Hematopoietic multipotent progenitor cell treated with erythropoietin and hydrocortisone succinate and interleukin-3 and kit ligand, for 6 days (in vitro differentiated cells): Measurements from ENCODE around the gene EFNA5.

Experiments
- DNase-seq: peaks from one replicate; pipeline ENCODE4 v3.0.0-alpha.2; 2015

The EFNA5 gene

GRCh38 chr5:107672211-107673038 is 1.7 kb upstream of the EFNA5 start:
- DNase-seq = peak; percentile 12

GRCh38 chr5:107671742-107672210 is 1.0 kb upstream of the EFNA5 start:
- peak; percentile 3 for DNase-seq

GRCh38 chr5:107670087-107670931 is 428 bp downstream of the EFNA5 start:
- peak; percentile 6 for DNase-seq

- DNase-seq = no peak
Observed at GRCh38 chr5:107669096-107670031, 1.4 kb downstream of the EFNA5 start.

- DNase-seq = no peak
Observed at GRCh38 chr5:107668154-107669095, 2.3 kb downstream of the EFNA5 start.

GRCh38 chr5:107666051-107666655 is 4.6 kb downstream of the EFNA5 start:
- no peak for DNase-seq

- no peak for DNase-seq
Observed at GRCh38 chr5:107665036-107665570, 5.6 kb downstream of the EFNA5 start.

- no peak for DNase-seq
Observed at GRCh38 chr5:107663697-107664096, 7.0 kb downstream of the EFNA5 start.

GRCh38 chr5:107661650-107662044 is 9.1 kb downstream of the EFNA5 start:
- DNase-seq = no peak

GRCh38 chr5:107661038-107661649 is 9.6 kb downstream of the EFNA5 start:
- DNase-seq = no peak

- no peak for DNase-seq
Observed at GRCh38 chr5:107658528-107658927, 12.2 kb downstream of the EFNA5 start.

GRCh38 chr5:107655831-107656230 is 14.9 kb downstream of the EFNA5 start:
- DNase-seq = no peak

- DNase-seq = no peak
Observed at GRCh38 chr5:107654827-107655226, 15.9 kb downstream of the EFNA5 start.

GRCh38 chr5:107653685-107654084 is 17.1 kb downstream of the EFNA5 start:
- no peak for DNase-seq

GRCh38 chr5:107652839-107653607 is 17.7 kb downstream of the EFNA5 start:
- DNase-seq = no peak

GRCh38 chr5:107652408-107652807 is 18.3 kb downstream of the EFNA5 start:
- no peak for DNase-seq

GRCh38 chr5:107651325-107651724 is 19.4 kb downstream of the EFNA5 start:
- no peak for DNase-seq

GRCh38 chr5:107646418-107646817 is 24.3 kb downstream of the EFNA5 start:
- DNase-seq = no peak

- no peak for DNase-seq
Observed at GRCh38 chr5:107640568-107640967, 30.2 kb downstream of the EFNA5 start.

- DNase-seq = no peak
Observed at GRCh38 chr5:107639990-107640389, 30.7 kb downstream of the EFNA5 start.
